Kidney epithelial cell (primary cell): ENCODE measurements around the gene USH1G. TPM values are rescaled to one million over a fixed set of nuclear protein-coding genes. Genes with fewer than 3 reads are reported as not detected.

ENCODE experiments used
- DNase-seq: peaks from one replicate; pipeline ENCODE4 v3.0.0-alpha.2; 2010; ENCODE audit warnings: low read depth
- H3K27me3 ChIP-seq: 2 replicates; pipeline ENCODE4 v1.6.0; 2011; ENCODE audit warnings: low read length; ENCODE audit not compliant: control insufficient read depth, insufficient read depth
- H3K36me3 ChIP-seq: 2 replicates; pipeline ENCODE4 v1.5.1; 2011; ENCODE audit warnings: low read length; ENCODE audit not compliant: control insufficient read depth, insufficient read depth
- H3K4me3 ChIP-seq: 2 replicates; pipeline ENCODE4 v1.5.1; 2011; ENCODE audit warnings: low read depth, mild to moderate bottlenecking, control low read depth, low read length
- CTCF ChIP-seq: IDR thresholded peaks from 2 replicates; pipeline ENCODE4 v1.5.1; 2011; ENCODE audit warnings: mild to moderate bottlenecking, moderate library complexity, low read length, control low read depth, inconsistent platforms; ENCODE audit not compliant: insufficient read depth, poor library complexity, severe bottlenecking
- total RNA-seq: library from RNA; depleted of rRNA; stranded (reverse); fragments of >200 nt; gene quantifications from 2 replicates; pipeline ENCODE4 v1.2.3, GENCODE V29; 2015

Gene USH1G
- total RNA-seq, 1 donor from 2014 or later = not detected

- H3K36me3 ChIP-seq = no peaks in the 10 kb centered on the region
- no peaks in the 10 kb centered on the region for H3K27me3 ChIP-seq
- DNase-seq = no peak
- TF ChIP-seq CTCF = no peak
- H3K4me3 ChIP-seq = no peak overlapping the region
Observed at GRCh38 chr17:74868251-74868907, 54.7 kb downstream of the USH1G start.

- TF ChIP-seq CTCF = no peak
- H3K36me3 ChIP-seq = no peaks in the 10 kb centered on the region
- no peak for DNase-seq
- peaks cover 16% of the 10 kb centered on the region for H3K27me3 ChIP-seq
- H3K4me3 ChIP-seq = no peak overlapping the region
Observed at GRCh38 chr17:74866198-74866835, 56.7 kb downstream of the USH1G start.

Other genes starting within 250 kb of the USH1G start
- gene CD300LF, start 210.3 kb downstream of the USH1G start, total RNA-seq = not detected in 2 replicates
- 0.82 TPM in 1 of 2 replicates, not detected in the other for gene RAB37, start 186.0 kb downstream of the USH1G start, total RNA-seq
- gene NHERF1, start 174.6 kb downstream of the USH1G start, total RNA-seq = 33.6 and 40.6 TPM in 2 replicates
- 30.7 and 31.6 TPM in 2 replicates for gene NAT9, start 146.9 kb downstream of the USH1G start, total RNA-seq
- gene GRIN2C, start 63.4 kb downstream of the USH1G start, total RNA-seq = not detected in 2 replicates
- 34.0 and 45.0 TPM in 2 replicates for gene FDXR, start 50.3 kb downstream of the USH1G start, total RNA-seq
- not detected in 2 replicates for gene FADS6, start 29.6 kb downstream of the USH1G start, total RNA-seq
- gene OTOP2, start 1.0 kb upstream of the USH1G start, total RNA-seq = not detected in 2 replicates
- not detected in 2 replicates for gene OTOP3, start 12.6 kb upstream of the USH1G start, total RNA-seq
- 25.2 and 28.5 TPM in 2 replicates for gene HID1, start 49.5 kb upstream of the USH1G start, total RNA-seq
- gene CDR2L, start 64.4 kb upstream of the USH1G start, total RNA-seq = 51.9 and 52.3 TPM in 2 replicates
- gene MRPL58, start 89.4 kb upstream of the USH1G start, total RNA-seq = 68.5 and 77.7 TPM in 2 replicates
- gene ATP5PD, start 123.7 kb upstream of the USH1G start, total RNA-seq = 247 and 275 TPM in 2 replicates
- 15.6 and 19.2 TPM in 2 replicates for gene KCTD2, start 124.0 kb upstream of the USH1G start, total RNA-seq
- 19.1 and 23.1 TPM in 2 replicates for gene SLC16A5, start 164.7 kb upstream of the USH1G start, total RNA-seq
- gene ARMC7, start 186.7 kb upstream of the USH1G start, total RNA-seq = 7.9 and 8.0 TPM in 2 replicates
- 107 and 114 TPM in 2 replicates for gene NT5C, start 208.5 kb upstream of the USH1G start, total RNA-seq
- gene JPT1, start 231.3 kb upstream of the USH1G start, total RNA-seq = 453 and 466 TPM in 2 replicates